GM12892 (cell line): ENCODE measurements around the gene MAN1A1.

Source experiments
- POLR2A ChIP-seq: IDR thresholded peaks from 2 replicates; pipeline ENCODE4 v1.6.1; 2011; ENCODE audit warnings: low read depth, low read length, control low read depth
- POLR2AphosphoS5 ChIP-seq: IDR thresholded peaks from 2 replicates; pipeline ENCODE4 v1.6.1; 2011; ENCODE audit warnings: low read depth, low read length, control low read depth
- TAF1 ChIP-seq: IDR thresholded peaks from 2 replicates; pipeline ENCODE4 v1.6.1; 2011; ENCODE audit warnings: low read depth, mild to moderate bottlenecking, control low read depth, low read length, borderline replicate concordance

DNA sequence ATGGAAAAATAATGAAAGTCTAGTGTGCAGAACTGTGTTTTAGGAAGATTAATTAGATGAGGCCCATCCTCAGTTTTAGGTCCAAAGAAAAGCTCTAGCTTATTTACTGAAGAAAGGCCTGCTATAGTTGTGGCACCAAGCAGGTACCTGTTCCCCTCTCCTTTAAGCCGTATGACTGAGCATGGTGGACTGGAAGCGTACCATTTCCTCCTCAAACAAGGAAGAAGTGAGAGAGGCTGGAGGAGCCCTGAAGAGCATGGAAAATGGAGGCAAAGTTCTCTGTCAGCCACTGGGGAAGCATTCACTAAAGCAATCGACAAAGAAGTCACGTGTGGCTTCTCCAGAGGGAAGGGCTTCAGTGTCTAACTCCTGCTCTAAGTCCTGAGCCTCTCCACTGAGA lies 100.2 kb downstream of the MAN1A1 start:
- TF ChIP-seq POLR2A (no peak), POLR2AphosphoS5 (no peak), TAF1 (no peak)
